Vagina (tissue), 2 donors: ENCODE data around the gene FAF1. TPM values are rescaled to one million over a fixed set of nuclear protein-coding genes. Genes with fewer than 3 reads are reported as not detected.
"Not testable (repeated sequence)": the region's sequence is repeated elsewhere in the genome, so short reads cannot be mapped to it uniquely, and the experiment has no call there.

Experiments
- DNase-seq, 2 donors: peaks; one replicate each; pipeline ENCODE4 v3.0.0-alpha.2; 2017; ENCODE audit errors: extremely low spot score in 2 of 2
- H3K27ac ChIP-seq: fragments of 200-600 bp; sonication (generic); one replicate; pipeline ENCODE4 v1.5.1; 2019
- H3K27me3 ChIP-seq: fragments of 200-600 bp; sonication (generic); one replicate; pipeline ENCODE4 v1.5.1; 2019
- H3K36me3 ChIP-seq, 2 donors: fragments of 200-600 bp; sonication (generic); one replicate each; pipeline ENCODE4 v1.5.1; 2017 to 2019
- H3K4me1 ChIP-seq: fragments of 200-600 bp; sonication (generic); one replicate; pipeline ENCODE4 v1.5.1; 2019
- H3K4me3 ChIP-seq, 2 donors: fragments of 200-600 bp; sonication (generic); 1 replicate in 1 of 2; 2 replicates in 1 of 2; pipeline ENCODE4 v1.5.1; 2016 to 2019
- H3K9me3 ChIP-seq: fragments of 200-600 bp; sonication (generic); one replicate; pipeline ENCODE4 v1.5.1; 2019
- POLR2A ChIP-seq, 2 donors: fragments of 450-650 bp; IDR thresholded peaks; one replicate each; pipeline ENCODE4 v1.6.1; 2017; ENCODE audit warnings: antibody characterized with exemption in 2 of 2, mild to moderate bottlenecking in 2 of 2, moderate library complexity in 2 of 2
- POLR2AphosphoS5 ChIP-seq, 2 donors: sonication (generic); formaldehyde crosslinking; IDR thresholded peaks; one replicate each; pipeline ENCODE4 v1.9.0; 2017; ENCODE audit warnings: antibody characterized with exemption in 2 of 2, mild to moderate bottlenecking in 2 of 2, low read depth in 1 of 2; ENCODE audit not compliant: insufficient read depth in 1 of 2
- intact Hi-C: fragments of 100-400 bp; cut with DNase I; formaldehyde crosslinking; loops from one replicate; pipeline ENCODE4 v1.15.1; 2023
- total RNA-seq: library from RNA; depleted of rRNA; stranded (reverse); fragments of >200 nt; gene quantifications from one replicate; pipeline ENCODE4 v1.2.3, GENCODE V29; 2016
- TF ChIP-seq, protein P1 (sequence below), 3 experiments: fragments of 450-650 bp in 2 of 3; fragments of 200-600 bp in 1 of 3; sonication (generic) in 1 of 3; IDR thresholded peaks; one replicate each; pipeline ENCODE4 v1.5.1; 2017 to 2019; ENCODE audit warnings: antibody characterized with exemption in 3 of 3, mild to moderate bottlenecking in 2 of 3, moderate library complexity in 2 of 3

Gene FAF1
- total RNA-seq, 1 donor from 2014 or later, result 40.0 TPM

DNA sequence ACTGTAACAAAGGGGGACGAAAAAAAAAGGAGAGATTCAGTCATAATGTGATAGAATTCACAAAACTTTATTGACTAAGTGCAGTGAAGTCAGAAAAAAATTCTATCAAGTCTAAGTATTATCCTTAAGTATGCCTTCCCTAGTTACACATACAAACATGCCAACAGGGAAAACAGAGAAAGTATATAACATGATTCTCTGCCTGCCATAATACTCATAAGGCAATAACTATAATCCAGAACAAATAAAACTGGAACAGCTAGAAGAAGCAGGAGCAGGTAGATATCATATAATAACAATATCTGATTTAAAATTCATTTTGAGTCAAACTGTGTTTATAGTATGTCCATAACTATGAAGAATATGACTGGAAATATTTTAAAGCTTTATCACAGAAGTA, 184.3 kb downstream of the FAF1 start:
- H3K9me3 ChIP-seq, result no peaks in the 10 kb centered on the region
- intact Hi-C loops, result no loop called here
- no peak overlapping the region for H3K27ac ChIP-seq
- H3K4me1 ChIP-seq, result no peaks in the 10 kb centered on the region
- H3K4me3 ChIP-seq, result no peak overlapping the region
- DNase-seq, result no peak
- H3K36me3 ChIP-seq, result peaks cover 0 to 6% of the 10 kb centered on the region in 2 donors
- no peaks in the 10 kb centered on the region for H3K27me3 ChIP-seq
- TF ChIP-seq POLR2A (IDR thresholded peaks at IDR 0.05) (no peak), POLR2AphosphoS5 (IDR thresholded peaks at IDR 0.05; ENCODE audit: insufficient read depth in 1 of 2, low read depth in 1 of 2) (no peak)
- TF ChIP-seq, protein P1, sequence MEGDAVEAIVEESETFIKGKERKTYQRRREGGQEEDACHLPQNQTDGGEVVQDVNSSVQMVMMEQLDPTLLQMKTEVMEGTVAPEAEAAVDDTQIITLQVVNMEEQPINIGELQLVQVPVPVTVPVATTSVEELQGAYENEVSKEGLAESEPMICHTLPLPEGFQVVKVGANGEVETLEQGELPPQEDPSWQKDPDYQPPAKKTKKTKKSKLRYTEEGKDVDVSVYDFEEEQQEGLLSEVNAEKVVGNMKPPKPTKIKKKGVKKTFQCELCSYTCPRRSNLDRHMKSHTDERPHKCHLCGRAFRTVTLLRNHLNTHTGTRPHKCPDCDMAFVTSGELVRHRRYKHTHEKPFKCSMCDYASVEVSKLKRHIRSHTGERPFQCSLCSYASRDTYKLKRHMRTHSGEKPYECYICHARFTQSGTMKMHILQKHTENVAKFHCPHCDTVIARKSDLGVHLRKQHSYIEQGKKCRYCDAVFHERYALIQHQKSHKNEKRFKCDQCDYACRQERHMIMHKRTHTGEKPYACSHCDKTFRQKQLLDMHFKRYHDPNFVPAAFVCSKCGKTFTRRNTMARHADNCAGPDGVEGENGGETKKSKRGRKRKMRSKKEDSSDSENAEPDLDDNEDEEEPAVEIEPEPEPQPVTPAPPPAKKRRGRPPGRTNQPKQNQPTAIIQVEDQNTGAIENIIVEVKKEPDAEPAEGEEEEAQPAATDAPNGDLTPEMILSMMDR (IDR thresholded peaks at IDR 0.05), result no peak

DNA sequence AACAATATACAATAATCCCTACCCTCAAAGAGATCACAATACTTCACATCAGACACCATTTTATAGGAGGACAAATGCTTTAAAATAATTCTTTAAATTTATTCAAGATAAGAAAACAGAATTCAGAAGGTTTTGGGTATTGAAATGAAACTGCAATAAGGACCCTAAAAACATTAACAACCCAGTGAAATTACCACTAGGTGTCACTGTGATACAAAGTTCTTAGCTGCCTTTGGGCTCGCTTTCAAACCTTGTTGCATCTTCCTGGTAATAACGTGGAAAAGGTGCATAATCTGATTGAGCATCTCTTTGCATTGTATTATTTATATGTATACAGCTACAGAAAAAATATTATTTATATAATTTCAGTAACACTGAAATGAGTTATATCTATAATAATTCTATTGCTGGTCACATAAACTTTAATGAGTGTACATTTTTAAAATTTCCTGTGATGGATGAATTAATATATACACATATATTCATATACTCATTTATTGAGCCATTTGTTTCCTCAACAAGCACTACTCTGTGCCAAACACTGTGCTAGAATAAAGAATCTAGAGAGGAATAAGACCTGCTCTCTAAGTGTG, 185.2 kb downstream of the FAF1 start:
- no peak overlapping the region for H3K27ac ChIP-seq
- no peaks in the 10 kb centered on the region for H3K4me1 ChIP-seq
- H3K9me3 ChIP-seq, result no peaks in the 10 kb centered on the region
- TF ChIP-seq, protein P1 (IDR thresholded peaks at IDR 0.05), result peak; percentile 15 to 70 (median 54)
- TF ChIP-seq POLR2A (IDR thresholded peaks at IDR 0.05), result no peak
- H3K4me3 ChIP-seq, result no peak overlapping the region
- H3K27me3 ChIP-seq, result no peaks in the 10 kb centered on the region
- peaks cover 0 to 6% of the 10 kb centered on the region in 2 donors for H3K36me3 ChIP-seq
- intact Hi-C loops, result no loop called here
- DNase-seq, result no peak

GRCh38 chr1:50766688-50767087, 193.4 kb downstream of the FAF1 start:
- H3K27me3 ChIP-seq, result no peaks in the 10 kb centered on the region
- H3K4me3 ChIP-seq, result no peak overlapping the region
- H3K36me3 ChIP-seq, result no peaks in the 10 kb centered on the region
- H3K27ac ChIP-seq, result no peak overlapping the region
- H3K4me1 ChIP-seq, result no peaks in the 10 kb centered on the region
- H3K9me3 ChIP-seq, result no peaks in the 10 kb centered on the region
- no peak for DNase-seq
- intact Hi-C loops, result no loop called here
- TF ChIP-seq, protein P1 (IDR thresholded peaks at IDR 0.05), result no peak
- no peak for TF ChIP-seq POLR2AphosphoS5 (IDR thresholded peaks at IDR 0.05; ENCODE audit: insufficient read depth in 1 of 2, low read depth in 1 of 2)
- no peak for TF ChIP-seq POLR2A (IDR thresholded peaks at IDR 0.05)

- H3K4me3 ChIP-seq, DNase-seq, intact Hi-C loops: not testable (repeated sequence)
Measured at GRCh38 chr1:50756543-50756942, 203.5 kb downstream of the FAF1 start.

DNA sequence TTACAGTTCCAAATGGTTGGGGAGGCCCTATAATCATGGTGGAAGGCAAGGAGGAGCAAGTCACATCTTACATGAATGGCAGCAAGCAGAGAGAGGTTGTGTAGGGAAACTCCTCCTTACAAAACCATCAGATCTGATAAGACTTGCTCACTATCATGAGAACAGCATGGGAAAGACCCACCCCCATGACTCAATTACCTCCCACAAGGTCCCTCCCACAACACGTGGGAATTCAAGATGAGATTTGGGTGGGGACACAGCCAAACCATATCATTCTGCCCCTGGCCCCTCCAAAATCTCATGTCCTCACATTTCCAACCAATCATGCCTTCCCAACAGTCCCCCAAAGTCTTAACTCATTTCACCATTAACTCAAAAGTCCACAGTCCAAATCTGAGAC, 205.3 kb downstream of the FAF1 start:
- H3K9me3 ChIP-seq, H3K36me3 ChIP-seq, H3K4me1 ChIP-seq, DNase-seq, H3K4me3 ChIP-seq, intact Hi-C loops, H3K27ac ChIP-seq, H3K27me3 ChIP-seq: not testable (repeated sequence)

More at GRCh38 chr1:50756543-50756942, 203.5 kb downstream of the FAF1 start:
- not testable (repeated sequence) for H3K4me1 ChIP-seq, H3K9me3 ChIP-seq, H3K27me3 ChIP-seq, H3K36me3 ChIP-seq, H3K27ac ChIP-seq

GRCh38 chr1:50750021-50750619, 209.9 kb downstream of the FAF1 start:
- H3K4me1 ChIP-seq, result no peaks in the 10 kb centered on the region
- no peak overlapping the region for H3K27ac ChIP-seq
- intact Hi-C loops, result no loop called here
- H3K36me3 ChIP-seq, result no peaks in the 10 kb centered on the region
- TF ChIP-seq, protein P1 (IDR thresholded peaks at IDR 0.05), result no peak
- TF ChIP-seq POLR2A (IDR thresholded peaks at IDR 0.05) (no peak), POLR2AphosphoS5 (IDR thresholded peaks at IDR 0.05; ENCODE audit: insufficient read depth in 1 of 2, low read depth in 1 of 2) (no peak)
- no peak overlapping the region for H3K4me3 ChIP-seq
- no peaks in the 10 kb centered on the region for H3K9me3 ChIP-seq
- H3K27me3 ChIP-seq, result no peaks in the 10 kb centered on the region
- no peak for DNase-seq
